Measurements from ENCODE around the gene CA9. TPM values are rescaled to one million over a fixed set of nuclear protein-coding genes. Genes with fewer than 3 reads are reported as not detected.
A peak's percentile ranks its signal among the peaks of the same experiment; 100 is the strongest.

Gene CA9
- polyA plus RNA-seq, 1 donor: 0.87 TPM

DNA sequence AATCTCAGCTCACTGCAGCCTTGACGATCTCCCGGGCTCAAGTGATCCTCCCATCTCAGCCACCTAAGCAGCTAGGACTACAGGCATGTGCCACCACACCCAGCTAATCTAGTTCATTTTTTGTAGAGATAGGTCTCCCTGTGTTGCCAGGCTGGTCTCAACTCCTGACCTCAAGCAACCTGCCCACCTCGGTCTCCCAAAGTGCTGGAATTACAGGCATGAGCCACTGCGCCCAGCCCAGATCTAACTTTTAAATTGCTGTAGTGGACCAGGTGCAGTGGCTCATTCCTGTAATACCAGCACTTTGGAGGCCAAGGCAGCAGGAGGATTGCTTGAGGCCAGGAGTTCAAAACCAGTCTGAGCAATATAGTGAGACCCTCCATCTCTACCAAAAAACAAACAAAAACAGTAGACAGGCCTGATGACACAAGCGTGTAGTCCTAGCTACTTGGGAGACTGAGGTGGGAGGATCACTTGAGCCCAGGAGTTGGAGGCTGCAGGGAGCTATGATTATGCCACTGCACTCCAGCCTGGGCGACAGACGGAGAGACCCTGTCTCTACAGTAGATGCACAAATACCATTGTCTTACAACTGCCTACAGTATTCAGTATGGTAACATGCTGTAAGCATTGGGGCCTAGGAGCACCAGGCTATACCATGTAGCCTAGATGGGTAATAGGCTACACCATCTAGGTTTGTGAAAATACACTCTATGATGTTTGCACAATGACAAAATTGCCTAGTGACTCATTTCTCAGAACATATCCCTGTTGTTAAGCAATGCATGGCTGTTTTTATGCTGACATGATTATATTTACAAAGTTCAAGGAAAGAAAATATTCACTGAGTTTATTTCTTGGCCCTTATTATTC is 21.5 kb upstream of the CA9 start:
- no peak for DNase-seq (ENCODE audit: low read depth)

- DNase-seq (ENCODE audit: low read depth): no peak
Measured at GRCh38 chr9:35652829-35653209, 20.9 kb upstream of the CA9 start.

- no peak for DNase-seq (ENCODE audit: low read depth)
Measured at GRCh38 chr9:35653611-35654010, 20.1 kb upstream of the CA9 start.

DNA sequence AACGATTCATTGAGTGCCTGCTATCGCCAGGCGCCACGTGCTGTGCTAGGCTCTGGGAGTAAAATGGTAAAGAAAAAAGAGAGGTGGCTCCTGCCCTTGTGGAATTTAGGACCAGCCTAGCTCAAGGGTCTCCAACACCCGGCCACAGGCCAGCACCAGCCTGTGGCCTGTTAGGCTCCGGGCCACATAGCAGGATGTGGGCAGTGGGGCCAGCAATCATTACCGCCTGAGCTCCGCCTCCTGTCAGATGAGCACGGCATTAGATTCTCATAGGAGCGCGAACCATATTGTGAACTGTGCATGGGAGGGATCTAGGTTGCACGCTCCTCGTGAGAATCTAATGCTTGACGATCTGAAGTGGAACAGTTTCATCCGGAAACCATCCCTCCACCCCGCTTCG is 17.4 kb upstream of the CA9 start:
- DNase-seq (ENCODE audit: low read depth): no peak

- no peak for DNase-seq (ENCODE audit: low read depth)
Measured at GRCh38 chr9:35656831-35657545, 16.7 kb upstream of the CA9 start.

- peak; percentile 98 for DNase-seq (ENCODE audit: low read depth)
Measured at GRCh38 chr9:35657546-35658136, 16.1 kb upstream of the CA9 start, which contains the start of gene RMRP. Gene RMRP, minus strand, starts transcription at chr9:35658019.

- DNase-seq (ENCODE audit: low read depth): peak; percentile 73
Measured at GRCh38 chr9:35658137-35658967, 15.4 kb upstream of the CA9 start, which contains the start of gene CCDC107. Gene CCDC107, plus strand, starts transcription at chr9:35658292. Its CDS starts 88 bp downstream, at chr9:35658380.

DNA sequence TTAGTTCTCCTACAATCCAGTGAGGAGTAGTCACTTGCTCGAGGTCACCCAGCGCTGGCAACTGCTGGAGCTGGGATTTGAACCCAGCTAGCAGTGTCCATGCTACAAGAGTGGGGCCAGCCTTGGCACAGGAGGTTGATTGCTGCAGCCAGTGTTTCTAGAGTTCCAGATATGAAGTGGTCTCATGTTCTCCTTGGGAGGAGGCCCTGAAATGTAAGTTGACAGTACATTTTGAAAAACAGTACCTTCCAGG is 14.8 kb upstream of the CA9 start:
- DNase-seq (ENCODE audit: low read depth): no peak

DNA sequence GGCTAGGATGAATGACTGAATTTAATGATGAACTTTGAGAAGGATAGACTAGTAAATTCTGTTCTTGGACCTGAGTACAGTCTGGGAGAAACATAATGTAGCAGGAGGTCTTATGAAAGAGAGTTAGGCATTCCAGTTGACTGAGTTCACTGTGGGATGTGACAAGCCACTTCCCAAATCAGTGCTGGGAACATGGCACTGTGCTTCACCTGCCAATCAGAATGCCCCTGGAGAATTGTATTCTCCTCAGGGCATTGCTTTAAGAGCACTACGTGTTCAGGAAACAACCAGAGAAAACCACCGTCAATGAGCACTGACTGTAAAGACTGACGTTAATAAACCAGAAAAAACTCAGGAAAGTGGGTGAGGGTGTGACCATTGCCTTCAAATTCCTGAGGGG is 14.4 kb upstream of the CA9 start:
- no peak for DNase-seq (ENCODE audit: low read depth)

GRCh38 chr9:35660966-35661415 is 12.7 kb upstream of the CA9 start:
- no peak for DNase-seq (ENCODE audit: low read depth)

GRCh38 chr9:35661756-35662350 is 11.9 kb upstream of the CA9 start:
- DNase-seq (ENCODE audit: low read depth): no peak

DNA sequence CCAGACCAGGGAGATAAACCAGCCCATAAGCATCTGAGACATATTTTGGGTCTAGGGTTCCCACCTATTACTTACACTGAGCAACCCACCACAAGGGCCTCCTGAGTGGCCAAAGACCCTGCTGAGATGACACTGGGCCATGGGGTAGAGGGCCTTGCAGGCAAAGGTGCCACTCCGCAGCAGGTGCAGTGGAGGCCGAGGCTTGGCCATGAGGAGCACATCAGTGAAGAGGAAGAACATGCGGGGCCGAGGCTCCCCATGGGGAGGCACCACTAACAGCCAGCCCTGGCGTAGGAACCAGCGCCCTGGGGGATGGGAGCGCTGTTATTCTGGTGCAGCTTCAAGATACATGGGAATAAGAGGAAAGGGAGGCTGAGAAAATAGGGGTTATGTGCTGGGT is 11.3 kb upstream of the CA9 start:
- DNase-seq (ENCODE audit: low read depth): no peak

DNA sequence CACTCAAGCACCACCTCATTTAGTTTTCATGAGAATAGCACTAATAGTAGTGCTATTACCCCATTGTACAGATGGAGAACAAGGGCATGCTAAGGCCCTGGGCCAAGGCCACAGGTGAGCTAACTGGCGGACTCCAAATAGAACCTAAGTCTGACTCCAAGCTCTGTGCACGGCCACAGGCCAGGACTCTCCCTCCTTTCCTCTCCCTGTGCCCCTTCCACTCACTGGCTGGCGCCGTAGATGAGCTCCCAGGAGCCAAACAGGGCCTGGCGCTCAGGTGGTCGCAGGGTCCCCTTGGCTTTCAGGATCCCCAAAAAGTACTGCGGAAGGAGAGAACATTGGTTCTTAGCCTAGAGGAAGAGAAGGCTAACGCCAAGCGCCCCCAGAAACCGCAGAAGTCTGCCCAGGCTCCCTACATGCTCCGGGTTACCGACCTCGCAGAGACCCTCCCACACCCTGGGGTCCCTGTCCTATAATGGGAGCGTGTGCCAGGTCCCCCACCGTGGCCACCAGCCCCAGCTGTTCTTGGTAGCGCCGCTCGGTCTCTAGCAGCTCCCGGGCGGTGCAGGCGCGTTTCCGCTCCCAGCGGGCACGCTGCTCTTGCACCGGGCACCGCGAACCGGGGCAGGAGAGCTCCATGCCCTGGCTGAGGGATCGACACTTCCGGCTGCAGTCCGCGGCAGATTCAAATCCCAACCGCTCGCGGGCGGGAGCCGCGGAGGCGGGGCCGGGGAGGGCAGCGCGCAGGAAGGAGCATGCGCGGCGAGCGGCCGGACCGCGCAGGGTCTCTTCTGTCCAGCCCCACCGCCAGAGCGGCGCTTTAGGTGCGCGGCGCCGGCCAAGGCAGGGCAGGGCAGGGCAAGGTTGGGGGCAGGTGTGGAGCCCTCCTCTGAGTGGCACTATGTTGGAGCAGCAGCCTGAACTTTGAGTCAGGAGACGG is 8.9 kb upstream of the CA9 start, which contains the start of gene ARHGEF39:
TSS of gene ARHGEF39 (minus strand) at position 665 of the 940 bp plus-strand sequence. CDS start at position 639, 26 bp downstream.
- DNase-seq (ENCODE audit: low read depth): no peak

- DNase-seq (ENCODE audit: low read depth): no peak
Measured at GRCh38 chr9:35665471-35665818, 8.3 kb upstream of the CA9 start.

- DNase-seq (ENCODE audit: low read depth): no peak
Measured at GRCh38 chr9:35666045-35666444, 7.7 kb upstream of the CA9 start.

- no peak for DNase-seq (ENCODE audit: low read depth)
Measured at GRCh38 chr9:35666549-35666948, 7.2 kb upstream of the CA9 start.

- no peak for DNase-seq (ENCODE audit: low read depth)
Measured at GRCh38 chr9:35667939-35668338, 5.8 kb upstream of the CA9 start.

DNA sequence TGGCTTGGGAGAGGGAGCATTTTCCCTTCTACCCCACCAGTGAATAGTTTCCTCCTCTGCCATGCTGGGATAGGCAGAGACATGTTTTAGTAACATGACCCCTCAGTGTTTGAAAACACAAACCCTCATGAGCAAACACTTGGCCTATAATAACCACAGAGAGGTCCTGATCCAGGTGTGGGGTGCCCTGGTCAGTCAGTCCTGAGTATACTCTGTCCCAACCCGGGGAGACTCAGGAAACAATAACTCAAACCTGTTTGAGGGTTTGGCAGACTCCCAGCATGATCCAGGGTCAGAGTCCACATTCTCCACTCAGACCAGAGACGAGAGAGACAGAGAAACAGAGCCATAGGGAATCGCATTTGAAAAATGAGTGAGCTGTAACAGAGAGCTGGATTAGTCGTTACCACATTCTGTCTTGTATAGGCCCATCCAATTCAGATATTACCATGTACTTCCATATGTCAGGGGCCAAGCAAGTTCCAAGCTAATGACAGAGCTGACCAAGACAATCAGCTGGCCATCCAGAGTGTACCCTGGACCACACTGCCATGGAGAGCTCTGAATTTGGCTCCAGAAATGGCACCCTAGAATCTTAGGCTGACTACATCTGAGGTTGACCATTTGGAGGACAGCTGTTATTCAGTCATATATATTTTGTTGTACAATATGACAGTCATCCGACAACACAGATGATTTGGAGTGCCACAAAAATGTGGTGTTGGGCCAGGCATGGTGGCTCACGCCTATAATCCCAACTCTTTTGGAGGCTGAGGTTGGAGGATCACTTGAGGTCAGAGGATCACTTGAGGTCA is 4.2 kb upstream of the CA9 start:
- DNase-seq (ENCODE audit: low read depth): no peak

DNA sequence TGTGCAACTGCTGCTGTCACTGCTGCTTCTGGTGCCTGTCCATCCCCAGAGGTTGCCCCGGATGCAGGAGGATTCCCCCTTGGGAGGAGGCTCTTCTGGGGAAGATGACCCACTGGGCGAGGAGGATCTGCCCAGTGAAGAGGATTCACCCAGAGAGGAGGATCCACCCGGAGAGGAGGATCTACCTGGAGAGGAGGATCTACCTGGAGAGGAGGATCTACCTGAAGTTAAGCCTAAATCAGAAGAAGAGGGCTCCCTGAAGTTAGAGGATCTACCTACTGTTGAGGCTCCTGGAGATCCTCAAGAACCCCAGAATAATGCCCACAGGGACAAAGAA is 265 bp downstream of the CA9 start:
- no peak for DNase-seq (ENCODE audit: low read depth)

- no peak for DNase-seq (ENCODE audit: low read depth)
Measured at GRCh38 chr9:35675204-35675603, 1.5 kb downstream of the CA9 start.
